Measurements from ENCODE around the gene CCL14. TPM values are rescaled to one million over a fixed set of nuclear protein-coding genes. Genes with fewer than 3 reads are reported as not detected.
"Not testable (repeated sequence)": the region's sequence is repeated elsewhere in the genome, so short reads cannot be mapped to it uniquely, and the experiment has no call there.

CCL14 gene
- total RNA-seq, 1 donor from 2014 or later, result 8.8 TPM

DNA sequence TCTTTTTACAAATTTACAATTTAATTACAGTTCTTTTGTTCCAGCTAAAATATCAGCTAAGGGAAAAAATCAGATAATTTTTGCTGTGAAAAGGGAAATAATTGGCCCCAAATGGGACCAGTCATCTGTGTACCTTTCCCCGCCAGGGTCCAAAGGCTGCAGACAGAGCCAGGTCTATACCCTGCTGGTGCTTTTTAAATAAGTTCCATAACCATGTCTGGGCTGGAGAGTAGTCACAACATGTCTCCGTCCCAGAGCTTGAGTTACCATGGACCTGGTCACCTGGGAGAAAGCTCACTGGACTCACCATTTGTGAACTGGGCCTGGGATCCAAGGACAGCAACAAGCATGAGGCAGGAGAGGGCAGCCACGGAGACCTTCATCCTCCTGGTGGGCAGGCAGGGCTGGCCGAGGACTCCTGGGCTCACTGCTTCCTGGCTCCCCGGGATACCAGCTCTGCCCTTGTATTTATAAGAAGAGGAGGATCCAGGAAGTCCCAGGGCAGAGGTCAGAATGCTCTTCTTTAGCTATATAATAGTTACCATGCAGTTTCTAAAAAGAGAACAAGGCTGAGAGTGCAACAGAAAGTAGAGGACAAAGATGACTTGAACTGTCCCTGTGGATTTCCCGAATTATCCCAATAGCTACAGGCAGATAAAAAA is 14.7 kb upstream of the CCL14 start, which contains the start of gene CCL15:
CCL15 (minus strand) TSS at position 444 of the 662 bp plus-strand sequence; CDS start at position 383, 61 bp downstream.
- Histone ChIP-seq H3K4me3 (no peak within 1 kb of the TSS), H3K36me3 (no peaks in the 10 kb centered on the region), H3K9me3 (replicated peaks) (no peaks in the 10 kb centered on the region), H3K4me1 (peaks cover 5% of the 10 kb centered on the region), H3K27me3 (ENCODE audit: low read depth) (peaks cover 16% of the 10 kb centered on the region), H3K27ac (replicated peaks) (no peak within 1 kb of the TSS)
- intact Hi-C loops (cut with micrococcal nuclease), result no loop called here
- DNase-seq, result no peak
- no peak for TF ChIP-seq CTCF (IDR thresholded peaks at IDR 0.05; ENCODE audit: borderline replicate concordance)

GRCh38 chr17:36000732-36001109 is 14.2 kb upstream of the CCL14 start:
- no peak for DNase-seq
- Histone ChIP-seq H3K36me3 (no peaks in the 10 kb centered on the region), H3K27ac (replicated peaks) (no peak overlapping the region), H3K9me3 (replicated peaks) (no peaks in the 10 kb centered on the region), H3K4me3 (no peak overlapping the region), H3K27me3 (ENCODE audit: low read depth) (peaks cover 11% of the 10 kb centered on the region), H3K4me1 (peaks cover 5% of the 10 kb centered on the region)
- intact Hi-C loops (cut with micrococcal nuclease), result no loop called here
- TF ChIP-seq CTCF (IDR thresholded peaks at IDR 0.05; ENCODE audit: borderline replicate concordance), result no peak

DNA sequence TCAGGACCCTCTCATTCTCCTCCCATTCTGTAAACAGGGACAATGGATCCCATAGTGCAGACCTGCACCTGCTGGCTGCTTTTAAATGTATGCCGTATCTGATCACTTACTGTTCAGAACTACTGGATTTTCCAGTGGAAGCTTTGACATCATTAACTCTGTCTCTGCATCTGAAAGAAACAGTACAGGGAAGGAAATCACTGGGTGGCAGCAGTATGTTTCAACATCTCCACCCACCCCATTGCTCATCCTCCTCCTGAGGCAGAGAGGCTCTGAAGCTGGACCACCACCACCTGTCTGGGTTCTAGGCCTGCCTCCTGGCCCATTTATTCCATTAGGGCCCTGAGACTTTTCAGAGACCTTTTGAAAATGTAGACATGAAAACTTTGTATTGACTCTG is 12.2 kb upstream of the CCL14 start:
- Histone ChIP-seq H3K9me3 (replicated peaks) (peaks cover 14% of the 10 kb centered on the region), H3K27me3 (ENCODE audit: low read depth) (peaks cover 13% of the 10 kb centered on the region), H3K27ac (replicated peaks) (no peak overlapping the region), H3K4me1 (peaks cover 5% of the 10 kb centered on the region), H3K36me3 (no peaks in the 10 kb centered on the region), H3K4me3 (no peak overlapping the region)
- intact Hi-C loops (cut with micrococcal nuclease), result no loop called here
- DNase-seq, result no peak
- no peak for TF ChIP-seq CTCF (IDR thresholded peaks at IDR 0.05; ENCODE audit: borderline replicate concordance)

- H3K36me3 ChIP-seq, result no peaks in the 10 kb centered on the region
- peaks cover 14% of the 10 kb centered on the region for H3K9me3 ChIP-seq (replicated peaks)
- DNase-seq, result no peak
- peaks cover 13% of the 10 kb centered on the region for H3K27me3 ChIP-seq (ENCODE audit: low read depth)
- H3K27ac ChIP-seq (replicated peaks), result no peak overlapping the region
- TF ChIP-seq CTCF (IDR thresholded peaks at IDR 0.05; ENCODE audit: borderline replicate concordance), result no peak
- H3K4me3 ChIP-seq, result no peak overlapping the region
- intact Hi-C loops (cut with micrococcal nuclease), result no loop called here
- H3K4me1 ChIP-seq, result peaks cover 5% of the 10 kb centered on the region
Measured at GRCh38 chr17:35998018-35998545, 11.6 kb upstream of the CCL14 start.

DNA sequence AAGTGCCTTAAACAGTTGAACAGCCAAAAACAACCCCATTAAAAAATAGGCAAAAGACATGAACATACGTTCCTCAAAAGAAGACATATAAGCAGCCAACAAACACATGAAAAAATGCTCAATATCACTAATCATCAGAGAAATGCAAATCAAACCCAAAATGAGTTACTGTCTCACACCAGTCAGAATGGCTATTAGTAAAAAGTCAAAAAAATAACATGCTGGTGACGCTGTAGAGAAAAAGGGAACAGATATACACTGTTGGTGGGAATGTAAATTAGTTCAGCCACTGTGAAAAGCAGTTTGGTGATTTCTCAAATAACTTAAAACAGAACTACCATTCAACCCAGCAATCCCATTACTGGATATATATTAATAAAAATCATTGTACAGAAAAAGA is 8.8 kb upstream of the CCL14 start:
- H3K4me1 ChIP-seq; intact Hi-C loops (cut with micrococcal nuclease); H3K4me3 ChIP-seq; H3K36me3 ChIP-seq; DNase-seq; H3K27ac ChIP-seq (replicated peaks): not testable (repeated sequence)
- Histone ChIP-seq H3K27me3 (ENCODE audit: low read depth) (peaks cover 28% of the 10 kb centered on the region), H3K9me3 (replicated peaks) (peaks cover 14% of the 10 kb centered on the region)

GRCh38 chr17:35991075-35991474 is 4.5 kb upstream of the CCL14 start:
- Histone ChIP-seq H3K4me1 (peaks cover 18% of the 10 kb centered on the region), H3K9me3 (replicated peaks) (peaks cover 26% of the 10 kb centered on the region), H3K27me3 (ENCODE audit: low read depth) (peaks cover 18% of the 10 kb centered on the region), H3K27ac (replicated peaks) (no peak overlapping the region), H3K36me3 (no peaks in the 10 kb centered on the region), H3K4me3 (no peak overlapping the region)
- intact Hi-C loops (cut with micrococcal nuclease), result no loop called here
- no peak for TF ChIP-seq CTCF (IDR thresholded peaks at IDR 0.05; ENCODE audit: borderline replicate concordance)
- no peak for DNase-seq
